Gastroesophageal sphincter (tissue), 4 donors: ENCODE data around the gene SORCS1. TPM values are rescaled to one million over a fixed set of nuclear protein-coding genes. Genes with fewer than 3 reads are reported as not detected.
A peak's percentile ranks its signal among the peaks of the same experiment; 100 is the strongest.

ENCODE experiments used
- ATAC-seq: fragments of 150-250 bp; one replicate; pipeline ENCODE4 v1.9.1; 2016; ENCODE audit warnings: mild to moderate bottlenecking, moderate library complexity
- H3K27ac ChIP-seq, 4 donors: fragments of 200-600 bp; sonication (generic) in 3 of 4; 1 replicate in 3 of 4; 2 replicates in 1 of 4; pipeline ENCODE4 v1.5.1; 2016 to 2019
- H3K27me3 ChIP-seq: fragments of 200-600 bp; sonication (generic); one replicate; pipeline ENCODE4 v1.5.1; 2019
- H3K36me3 ChIP-seq, 2 donors: fragments of 200-600 bp; sonication (generic); one replicate each; pipeline ENCODE4 v1.5.1; 2019; ENCODE audit warnings: control low read depth in 1 of 2
- H3K4me1 ChIP-seq, 3 donors: fragments of 200-600 bp; sonication (generic); 1 replicate in 2 of 3; 2 replicates in 1 of 3; pipeline ENCODE4 v1.5.1; 2016 to 2019; ENCODE audit warnings: control low read depth in 2 of 3
- H3K4me3 ChIP-seq, 2 donors: fragments of 200-600 bp; sonication (generic); one replicate each; pipeline ENCODE4 v1.5.1; 2019; ENCODE audit warnings: mild to moderate bottlenecking in 1 of 2, moderate library complexity in 1 of 2
- H3K9me3 ChIP-seq, 3 donors: fragments of 200-600 bp; sonication (generic); one replicate each; pipeline ENCODE4 v1.5.1; 2017 to 2019; ENCODE audit warnings: control low read depth in 2 of 3
- CTCF ChIP-seq, 4 experiments: fragments of 200-600 bp in 2 of 4; fragments of 450-650 bp in 2 of 4; sonication (generic) in 1 of 4; IDR thresholded peaks; one replicate each; pipeline ENCODE4 v1.5.1; 2017 to 2019; ENCODE audit warnings: antibody characterized with exemption in 4 of 4, mild to moderate bottlenecking in 2 of 4, moderate library complexity in 2 of 4
- EP300 ChIP-seq: sonication (generic); formaldehyde crosslinking; IDR thresholded peaks from one replicate; pipeline ENCODE4 v1.6.1; 2017; ENCODE audit warnings: antibody characterized with exemption, mild to moderate bottlenecking
- POLR2A ChIP-seq, 2 donors: fragments of 450-650 bp; IDR thresholded peaks; one replicate each; pipeline ENCODE4 v1.6.1; 2017; ENCODE audit warnings: antibody characterized with exemption in 2 of 2, mild to moderate bottlenecking in 2 of 2, moderate library complexity in 1 of 2
- POLR2AphosphoS5 ChIP-seq: sonication (generic); formaldehyde crosslinking; IDR thresholded peaks from one replicate; pipeline ENCODE4 v1.6.1; 2017; ENCODE audit warnings: antibody characterized with exemption
- WGBS, 2 donors: methylation state at CpG; one replicate each; pipeline ENCODE4 v1.1.5; 2018; ENCODE audit warnings: low coverage in 1 of 2; 5-methylcytosine and 5-hydroxymethylcytosine counted together
- total RNA-seq, 4 donors: library from RNA; depleted of rRNA; stranded (reverse); fragments of >200 nt; gene quantifications; one replicate each; pipeline ENCODE4 v1.1.0, GENCODE V29; 2016

The SORCS1 gene
- total RNA-seq, 4 donors from 2014 or later = 8.5 to 18.6 (median 10.0) TPM

- H3K4me1 ChIP-seq = no peaks in the 10 kb centered on the region
- no peaks in the 10 kb centered on the region for H3K9me3 ChIP-seq
- H3K4me3 ChIP-seq = no peak overlapping the region
- no peaks in the 10 kb centered on the region for H3K27me3 ChIP-seq
- TF ChIP-seq POLR2AphosphoS5 (no peak), EP300 (no peak), CTCF (IDR thresholded peaks at IDR 0.05) (no peak), POLR2A (IDR thresholded peaks at IDR 0.05) (no peak)
- no peaks in the 10 kb centered on the region for H3K36me3 ChIP-seq
- 82% methylated on average over 7 of the region's 7 CpGs; no CpG with 5 or more reads in 1 of the 2 donors for WGBS, 2 donors
- no peak for ATAC-seq
- H3K27ac ChIP-seq = no peak overlapping the region
These were observed 398.6 kb downstream of the SORCS1 start for GRCh38 chr10:106765928-106766327.

- no peak overlapping the region for H3K4me3 ChIP-seq
- TF ChIP-seq CTCF (IDR thresholded peaks at IDR 0.05) (no peak), POLR2A (IDR thresholded peaks at IDR 0.05) (no peak), EP300 (no peak), POLR2AphosphoS5 (no peak)
- no peaks in the 10 kb centered on the region for H3K27me3 ChIP-seq
- H3K9me3 ChIP-seq = no peaks in the 10 kb centered on the region
- H3K4me1 ChIP-seq = no peaks in the 10 kb centered on the region
- H3K27ac ChIP-seq = no peak overlapping the region
- no CpG with 5 or more reads among the region's 1 CpG for WGBS, 2 donors
- no peaks in the 10 kb centered on the region for H3K36me3 ChIP-seq
- ATAC-seq = no peak
These were observed 399.2 kb downstream of the SORCS1 start for GRCh38 chr10:106765241-106765754.

- Histone ChIP-seq H3K27ac (no peak overlapping the region), H3K9me3 (no peaks in the 10 kb centered on the region), H3K4me3 (no peak overlapping the region), H3K4me1 (no peaks in the 10 kb centered on the region), H3K36me3 (no peaks in the 10 kb centered on the region), H3K27me3 (no peaks in the 10 kb centered on the region)
- ATAC-seq = no peak
- TF ChIP-seq EP300 (no peak), POLR2AphosphoS5 (no peak), CTCF (IDR thresholded peaks at IDR 0.05) (no peak), POLR2A (IDR thresholded peaks at IDR 0.05) (no peak)
- WGBS, 2 donors = 89 to 92% methylated on average over 6 of the region's 6 CpGs
These were observed 400.1 kb downstream of the SORCS1 start for GRCh38 chr10:106764360-106764759.

GRCh38 chr10:106761906-106762305 is 402.6 kb downstream of the SORCS1 start:
- TF ChIP-seq POLR2A (IDR thresholded peaks at IDR 0.05) = no peak
- TF ChIP-seq POLR2AphosphoS5 = peak; percentile 6
- TF ChIP-seq CTCF (IDR thresholded peaks at IDR 0.05) = no peak
- no peak for TF ChIP-seq EP300
- Histone ChIP-seq H3K4me3 (no peak overlapping the region), H3K4me1 (no peaks in the 10 kb centered on the region), H3K9me3 (no peaks in the 10 kb centered on the region), H3K27ac (no peak overlapping the region), H3K36me3 (no peaks in the 10 kb centered on the region), H3K27me3 (no peaks in the 10 kb centered on the region)
- ATAC-seq = no peak
- WGBS, 2 donors = 47 to 69% methylated on average over 4 of the region's 4 CpGs

GRCh38 chr10:106757521-106757920 is 407.0 kb downstream of the SORCS1 start:
- H3K9me3 ChIP-seq = no peaks in the 10 kb centered on the region
- H3K27ac ChIP-seq = no peak overlapping the region
- H3K4me3 ChIP-seq = no peak overlapping the region
- H3K4me1 ChIP-seq = no peaks in the 10 kb centered on the region
- TF ChIP-seq CTCF (IDR thresholded peaks at IDR 0.05) (no peak), POLR2AphosphoS5 (no peak), POLR2A (IDR thresholded peaks at IDR 0.05) (no peak), EP300 (no peak)
- no peak for ATAC-seq
- H3K27me3 ChIP-seq = no peaks in the 10 kb centered on the region
- H3K36me3 ChIP-seq = no peaks in the 10 kb centered on the region
- 84 to 92% methylated on average over 2 to 3 of the region's 3 CpGs for WGBS, 2 donors
